OCI-LY7 (cell line): ENCODE data around the gene SATB2.

Experiments used
- EZH2phosphoT487 ChIP-seq: fragments of 200-600 bp; sonication (generic); IDR thresholded peaks from 2 replicates; pipeline ENCODE4 v1.6.1; 2018; ENCODE audit warnings: low read depth, borderline replicate concordance, mild to moderate bottlenecking, mixed run types, antibody characterized with exemption, low read length, moderate library complexity, mixed read lengths
- TF ChIP-seq, protein P1 (sequence below): fragments of 200-600 bp; sonication (generic); conservative IDR thresholded peaks from 2 replicates; pipeline ENCODE4 v1.5.1; 2014; ENCODE audit warnings: mild to moderate bottlenecking, antibody characterized with exemption, low read length, moderate library complexity, mixed read lengths

DNA sequence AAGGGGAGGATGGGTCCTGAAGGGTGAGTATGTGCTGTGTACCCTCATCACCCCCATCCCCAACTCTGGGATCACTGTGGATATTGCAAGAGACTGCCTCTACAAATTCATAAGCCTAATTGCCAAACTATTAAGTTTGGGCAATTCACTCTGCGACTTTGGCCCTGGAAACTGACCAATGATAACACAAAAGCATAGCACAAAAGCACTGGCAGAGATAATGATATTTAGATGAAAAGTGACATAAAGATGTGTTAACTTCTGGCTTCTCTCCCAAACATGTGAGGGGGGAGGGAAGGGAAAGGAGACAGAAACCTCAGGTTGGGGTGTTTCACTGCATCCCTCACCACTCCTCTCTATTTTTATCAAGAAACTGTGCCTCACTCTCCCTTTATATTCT lies 150.3 kb downstream of the SATB2 start:
- TF ChIP-seq EZH2phosphoT487 = no peak
- TF ChIP-seq, protein P1, sequence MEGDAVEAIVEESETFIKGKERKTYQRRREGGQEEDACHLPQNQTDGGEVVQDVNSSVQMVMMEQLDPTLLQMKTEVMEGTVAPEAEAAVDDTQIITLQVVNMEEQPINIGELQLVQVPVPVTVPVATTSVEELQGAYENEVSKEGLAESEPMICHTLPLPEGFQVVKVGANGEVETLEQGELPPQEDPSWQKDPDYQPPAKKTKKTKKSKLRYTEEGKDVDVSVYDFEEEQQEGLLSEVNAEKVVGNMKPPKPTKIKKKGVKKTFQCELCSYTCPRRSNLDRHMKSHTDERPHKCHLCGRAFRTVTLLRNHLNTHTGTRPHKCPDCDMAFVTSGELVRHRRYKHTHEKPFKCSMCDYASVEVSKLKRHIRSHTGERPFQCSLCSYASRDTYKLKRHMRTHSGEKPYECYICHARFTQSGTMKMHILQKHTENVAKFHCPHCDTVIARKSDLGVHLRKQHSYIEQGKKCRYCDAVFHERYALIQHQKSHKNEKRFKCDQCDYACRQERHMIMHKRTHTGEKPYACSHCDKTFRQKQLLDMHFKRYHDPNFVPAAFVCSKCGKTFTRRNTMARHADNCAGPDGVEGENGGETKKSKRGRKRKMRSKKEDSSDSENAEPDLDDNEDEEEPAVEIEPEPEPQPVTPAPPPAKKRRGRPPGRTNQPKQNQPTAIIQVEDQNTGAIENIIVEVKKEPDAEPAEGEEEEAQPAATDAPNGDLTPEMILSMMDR = no peak
